Measurements from ENCODE around the gene RBM23.
A peak's percentile ranks its signal among the peaks of the same experiment; 100 is the strongest.

RBM23 gene

GRCh38 chr14:22877000-22877501 lies 41.9 kb downstream of the RBM23 start:
- no peak overlapping the region for H3K27ac ChIP-seq
- TF ChIP-seq, protein P1, sequence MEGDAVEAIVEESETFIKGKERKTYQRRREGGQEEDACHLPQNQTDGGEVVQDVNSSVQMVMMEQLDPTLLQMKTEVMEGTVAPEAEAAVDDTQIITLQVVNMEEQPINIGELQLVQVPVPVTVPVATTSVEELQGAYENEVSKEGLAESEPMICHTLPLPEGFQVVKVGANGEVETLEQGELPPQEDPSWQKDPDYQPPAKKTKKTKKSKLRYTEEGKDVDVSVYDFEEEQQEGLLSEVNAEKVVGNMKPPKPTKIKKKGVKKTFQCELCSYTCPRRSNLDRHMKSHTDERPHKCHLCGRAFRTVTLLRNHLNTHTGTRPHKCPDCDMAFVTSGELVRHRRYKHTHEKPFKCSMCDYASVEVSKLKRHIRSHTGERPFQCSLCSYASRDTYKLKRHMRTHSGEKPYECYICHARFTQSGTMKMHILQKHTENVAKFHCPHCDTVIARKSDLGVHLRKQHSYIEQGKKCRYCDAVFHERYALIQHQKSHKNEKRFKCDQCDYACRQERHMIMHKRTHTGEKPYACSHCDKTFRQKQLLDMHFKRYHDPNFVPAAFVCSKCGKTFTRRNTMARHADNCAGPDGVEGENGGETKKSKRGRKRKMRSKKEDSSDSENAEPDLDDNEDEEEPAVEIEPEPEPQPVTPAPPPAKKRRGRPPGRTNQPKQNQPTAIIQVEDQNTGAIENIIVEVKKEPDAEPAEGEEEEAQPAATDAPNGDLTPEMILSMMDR (conservative IDR thresholded peaks at IDR 0.05), result no peak

DNA sequence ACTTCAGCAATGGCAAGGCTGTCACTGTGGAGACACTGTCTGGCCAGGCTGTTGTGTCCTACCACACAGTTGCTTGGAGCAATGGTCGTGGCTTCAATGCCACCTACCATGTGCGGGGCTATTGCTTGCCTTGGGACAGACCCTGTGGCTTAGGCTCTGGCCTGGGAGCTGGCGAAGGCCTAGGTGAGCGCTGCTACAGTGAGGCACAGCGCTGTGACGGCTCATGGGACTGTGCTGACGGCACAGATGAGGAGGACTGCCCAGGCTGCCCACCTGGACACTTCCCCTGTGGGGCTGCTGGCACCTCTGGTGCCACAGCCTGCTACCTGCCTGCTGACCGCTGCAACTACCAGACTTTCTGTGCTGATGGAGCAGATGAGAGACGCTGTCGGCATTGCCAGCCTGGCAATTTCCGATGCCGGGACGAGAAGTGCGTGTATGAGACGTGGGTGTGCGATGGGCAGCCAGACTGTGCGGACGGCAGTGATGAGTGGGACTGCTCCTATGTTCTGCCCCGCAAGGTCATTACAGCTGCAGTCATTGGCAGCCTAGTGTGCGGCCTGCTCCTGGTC lies 43.1 kb downstream of the RBM23 start:
- no peak overlapping the region for H3K27ac ChIP-seq
- TF ChIP-seq, protein P1 (conservative IDR thresholded peaks at IDR 0.05), result no peak
- no peak for TF ChIP-seq ZFX (IDR thresholded peaks at IDR 0.05)

DNA sequence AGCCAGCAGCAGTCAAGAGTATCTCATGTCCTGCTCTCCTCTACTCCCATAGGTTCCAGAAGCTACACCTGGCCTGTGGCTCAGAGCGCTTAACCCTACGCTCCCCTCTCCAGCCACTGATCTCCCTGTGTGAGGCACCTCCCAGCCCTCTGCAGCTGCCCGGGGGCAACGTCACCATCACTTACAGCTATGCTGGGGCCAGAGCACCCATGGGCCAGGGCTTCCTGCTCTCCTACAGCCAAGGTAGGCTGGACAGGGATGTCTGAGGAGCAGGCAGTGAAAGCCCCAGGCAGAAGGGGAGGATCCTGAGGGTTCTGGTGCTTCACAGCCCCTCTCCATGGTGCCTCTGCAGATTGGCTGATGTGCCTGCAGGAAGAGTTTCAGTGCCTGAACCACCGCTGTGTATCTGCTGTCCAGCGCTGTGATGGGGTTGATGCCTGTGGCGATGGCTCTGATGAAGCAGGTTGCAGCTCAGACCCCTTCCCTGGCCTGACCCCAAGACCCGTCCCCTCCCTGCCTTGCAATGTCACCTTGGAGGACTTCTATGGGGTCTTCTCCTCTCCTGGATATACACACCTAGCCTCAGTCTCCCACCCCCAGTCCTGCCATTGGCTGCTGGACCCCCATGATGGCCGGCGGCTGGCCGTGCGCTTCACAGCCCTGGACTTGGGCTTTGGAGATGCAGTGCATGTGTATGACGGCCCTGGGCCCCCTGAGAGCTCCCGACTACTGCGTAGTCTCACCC lies 43.8 kb downstream of the RBM23 start:
- TF ChIP-seq, protein P1 (conservative IDR thresholded peaks at IDR 0.05), result no peak
- TF ChIP-seq ZFX (IDR thresholded peaks at IDR 0.05), result no peak
- no peak overlapping the region for H3K27ac ChIP-seq

- peak overlapping the region; percentile 84 for H3K27ac ChIP-seq
- TF ChIP-seq, protein P1 (conservative IDR thresholded peaks at IDR 0.05), result peak; percentile 73
- no peak for TF ChIP-seq ZFX (IDR thresholded peaks at IDR 0.05)
Observed at GRCh38 chr14:22872833-22873520, 46.0 kb downstream of the RBM23 start.

- H3K27ac ChIP-seq, result peak overlapping the region; percentile 84
Observed at GRCh38 chr14:22872033-22872832, 46.7 kb downstream of the RBM23 start.

GRCh38 chr14:22871224-22872032 lies 47.5 kb downstream of the RBM23 start, which contains the start of gene LRP10:
Gene LRP10 (plus strand): TSS chr14:22871740. CDS start chr14:22872304, 564 bp downstream.
- TF ChIP-seq, protein P1 (conservative IDR thresholded peaks at IDR 0.05), result no peak
- TF ChIP-seq ZFX (IDR thresholded peaks at IDR 0.05), result no peak
- peak within 1 kb of the TSS; percentile 84 for H3K27ac ChIP-seq

More at GRCh38 chr14:22872033-22872832, 46.7 kb downstream of the RBM23 start:
- TF ChIP-seq ZFX (IDR thresholded peaks at IDR 0.05), result no peak
- TF ChIP-seq, protein P1 (conservative IDR thresholded peaks at IDR 0.05), result peak; percentile 95

Measured in C4-2B (cell line).